H1 (cell line): Measurements from ENCODE around the gene PDE9A. TPM values are rescaled to one million over a fixed set of nuclear protein-coding genes. Genes with fewer than 3 reads are reported as not detected.

Source experiments
- CTCF ChIA-PET: fragments of 300-600 bp; sonication (Branson Sonifier 250); formaldehyde crosslinking; loops from one replicate; lab custom pipeline; 2021; ENCODE audit not compliant: partially characterized antibody; lab: Charles Lee
- POLR2A ChIA-PET: fragments of 300-600 bp; sonication (Branson Sonifier 250); formaldehyde crosslinking; loops from one replicate; lab custom pipeline; 2021; ENCODE audit warnings: inconsistent platforms; ENCODE audit not compliant: partially characterized antibody; lab: Charles Lee
- DNase-seq, 2 experiments: peaks; one replicate each; pipeline versions ENCODE4 v3.0.0 to v3.0.0-alpha.2; 2010 to 2022; ENCODE audit warnings: low spot score in 2 of 2, low read depth in 1 of 2, mixed read lengths in 1 of 2
- FAIRE-seq: peaks from 2 replicates; lab custom pipeline; 2011; peaks lifted over from hg19 to GRCh38; lab: Jason Lieb, UNC
- H2AFZ ChIP-seq: 2 replicates; pipeline ENCODE4 v1.8.1; 2012; ENCODE audit warnings: low read length, inconsistent platforms
- H2AK5ac ChIP-seq: 2 replicates; pipeline ENCODE4 v1.6.1; 2013; ENCODE audit warnings: low read depth, low read length
- H2BK120ac ChIP-seq: replicated peaks from 2 replicates; pipeline ENCODE3; 2013; ENCODE audit warnings: low read depth, low read length, inconsistent platforms
- H2BK12ac ChIP-seq: 2 replicates; pipeline ENCODE4 v1.6.1; 2013; ENCODE audit warnings: low read depth, low read length
- H2BK15ac ChIP-seq: 2 replicates; pipeline ENCODE4 v1.6.1; 2013; ENCODE audit warnings: low read length
- H2BK20ac ChIP-seq: 2 replicates; pipeline ENCODE4 v1.6.1; 2013; ENCODE audit warnings: low read length
- H2BK5ac ChIP-seq: 2 replicates; pipeline ENCODE4 v1.6.1; 2013; ENCODE audit warnings: low read depth, low read length
- H3K14ac ChIP-seq: 2 replicates; pipeline ENCODE4 v1.6.1; 2013; ENCODE audit warnings: inconsistent platforms; ENCODE audit not compliant: insufficient read length
- H3K18ac ChIP-seq: 2 replicates; pipeline ENCODE4 v1.6.1; 2013; ENCODE audit warnings: low read length; ENCODE audit errors: extremely low read depth
- H3K23ac ChIP-seq: 2 replicates; pipeline ENCODE4 v1.6.1; 2013; ENCODE audit warnings: inconsistent platforms; ENCODE audit not compliant: insufficient read length
- H3K23me2 ChIP-seq: 2 replicates; pipeline ENCODE4 v1.6.1; 2013; ENCODE audit warnings: low read depth, low read length
- H3K27ac ChIP-seq: 2 replicates; pipeline ENCODE4 v1.6.1; 2011; ENCODE audit warnings: low read depth, low read length, inconsistent platforms
- H3K27me3 ChIP-seq, 4 experiments: replicated peaks in 1 of 4; 1 replicate in 1 of 4; 2 replicates in 3 of 4; pipeline versions ENCODE4 v1.6.1 to v1.8.1; 2011 to 2013; ENCODE audit warnings: low read length in 3 of 4, mild to moderate bottlenecking in 3 of 4, inconsistent platforms in 2 of 4, mixed read lengths in 2 of 4, moderate library complexity in 1 of 4; ENCODE audit not compliant: control insufficient read depth in 3 of 4, insufficient read depth in 3 of 4; ENCODE audit errors: extremely low read depth in 1 of 4
- H3K36me3 ChIP-seq, 4 experiments: 2 replicates each; pipeline versions ENCODE4 v1.6.1 to v1.8.1; 2011 to 2013; ENCODE audit warnings: mild to moderate bottlenecking in 4 of 4, low read length in 3 of 4, moderate library complexity in 2 of 4, control low read depth in 1 of 4, inconsistent platforms in 1 of 4; ENCODE audit not compliant: insufficient read depth in 4 of 4, control insufficient read depth in 2 of 4
- H3K4ac ChIP-seq: replicated peaks from 2 replicates; pipeline ENCODE3; 2013; ENCODE audit warnings: low read length, low read depth, mixed read lengths, inconsistent platforms; ENCODE audit not compliant: insufficient read length
- H3K4me1 ChIP-seq, 4 experiments: replicated peaks in 1 of 4; 1 replicate in 1 of 4; 2 replicates in 3 of 4; pipeline versions ENCODE4 v1.6.1 to v1.8.1; 2011 to 2013; ENCODE audit warnings: low read length in 3 of 4, inconsistent platforms in 2 of 4, mixed read lengths in 1 of 4; ENCODE audit not compliant: insufficient read depth in 4 of 4, control insufficient read depth in 3 of 4
- H3K4me2 ChIP-seq, 2 experiments: 2 replicates each; pipeline versions ENCODE4 v1.6.1 to v1.8.1; 2011 to 2013; ENCODE audit warnings: low read depth in 2 of 2, low read length in 2 of 2, control low read depth in 1 of 2, inconsistent platforms in 1 of 2, mild to moderate bottlenecking in 1 of 2; ENCODE audit not compliant: insufficient read depth in 1 of 2
- H3K4me3 ChIP-seq, 4 experiments: fragments of 200-600, 300-600 bp in 1 of 4; sonication (generic), shearing (Covaris generic), sonication (Bioruptor Twin) in 1 of 4; 2 replicates each; pipeline versions ENCODE4 v1.5.1 to v1.8.1; 2011 to 2016; ENCODE audit warnings: low read length in 4 of 4, low read depth in 3 of 4, control low read depth in 2 of 4, inconsistent platforms in 2 of 4, mild to moderate bottlenecking in 2 of 4, mixed read lengths in 1 of 4, moderate library complexity in 1 of 4; ENCODE audit not compliant: insufficient read depth in 2 of 4; ENCODE audit errors: extremely low read depth in 1 of 4
- H3K56ac ChIP-seq: replicated peaks from 2 replicates; pipeline ENCODE3; 2013; ENCODE audit warnings: low read depth, mild to moderate bottlenecking, mixed read lengths, low read length, inconsistent platforms; ENCODE audit not compliant: insufficient read length
- H3K79me1 ChIP-seq: 2 replicates; pipeline ENCODE4 v1.6.1; 2013; ENCODE audit warnings: low read depth, low read length, control low read depth
- H3K79me2 ChIP-seq, 2 experiments: 2 replicates each; pipeline versions ENCODE4 v1.6.1 to v1.8.1; 2012 to 2013; ENCODE audit warnings: low read length in 2 of 2, mild to moderate bottlenecking in 2 of 2, inconsistent platforms in 1 of 2; ENCODE audit not compliant: insufficient read depth in 2 of 2, control insufficient read depth in 1 of 2
- H3K9ac ChIP-seq, 4 experiments: replicated peaks in 1 of 4; 1 replicate in 1 of 4; 2 replicates in 3 of 4; pipeline versions ENCODE4 v1.6.1 to v1.8.1; 2011 to 2013; ENCODE audit warnings: low read depth in 3 of 4, low read length in 3 of 4, control low read depth in 2 of 4, mild to moderate bottlenecking in 2 of 4, moderate library complexity in 2 of 4, inconsistent platforms in 1 of 4; ENCODE audit errors: extremely low read depth in 1 of 4
- H3K9me3 ChIP-seq, 2 experiments: 2 replicates each; pipeline versions ENCODE4 v1.6.1 to v1.8.1; 2012 to 2013; ENCODE audit warnings: mild to moderate bottlenecking in 2 of 2, moderate library complexity in 2 of 2, control low read depth in 1 of 2, inconsistent platforms in 1 of 2, low read depth in 1 of 2, low read length in 1 of 2, mixed read lengths in 1 of 2; ENCODE audit not compliant: insufficient read depth in 2 of 2
- H4K20me1 ChIP-seq, 2 experiments: replicated peaks in 1 of 2; 2 replicates each; pipeline versions ENCODE3 to v1.8.1; 2011 to 2013; ENCODE audit warnings: inconsistent platforms in 2 of 2, low read length in 2 of 2, mild to moderate bottlenecking in 1 of 2; ENCODE audit not compliant: insufficient read depth in 2 of 2, control insufficient read depth in 1 of 2
- H4K5ac ChIP-seq: 2 replicates; pipeline ENCODE4 v1.6.1; 2013; ENCODE audit warnings: low read length, low read depth, mixed read lengths, inconsistent platforms; ENCODE audit not compliant: insufficient read length
- H4K8ac ChIP-seq: 2 replicates; pipeline ENCODE4 v1.8.0; 2013; ENCODE audit warnings: mild to moderate bottlenecking, moderate library complexity, low read length, inconsistent platforms; ENCODE audit not compliant: insufficient read depth; ENCODE audit errors: extremely low read depth
- H4K91ac ChIP-seq: replicated peaks from 2 replicates; pipeline ENCODE3; 2013; ENCODE audit warnings: low read length, mixed read lengths, inconsistent platforms; ENCODE audit not compliant: insufficient read length
- BRCA1 ChIP-seq: IDR thresholded peaks from 2 replicates; pipeline ENCODE4 v1.6.1; 2012; ENCODE audit warnings: low read depth, low read length, improper control_type of control experiment
- CHD2 ChIP-seq: IDR thresholded peaks from 2 replicates; pipeline ENCODE4 v1.6.1; 2012; ENCODE audit warnings: low read length, improper control_type of control experiment
- CREB1 ChIP-seq: IDR thresholded peaks from 2 replicates; pipeline ENCODE4 v1.6.1; 2012; ENCODE audit warnings: inconsistent platforms
- EP300 ChIP-seq, 2 experiments: IDR thresholded peaks; 1 replicate in 1 of 2; 2 replicates in 1 of 2; pipeline ENCODE4 v1.6.1; 2011 to 2012; ENCODE audit warnings: low read depth in 2 of 2, low read length in 2 of 2, mild to moderate bottlenecking in 2 of 2, borderline replicate concordance in 1 of 2, inconsistent platforms in 1 of 2, moderate library complexity in 1 of 2
- GABPA ChIP-seq: IDR thresholded peaks from 2 replicates; pipeline ENCODE4 v1.6.1; 2011; ENCODE audit warnings: mild to moderate bottlenecking, low read length, moderate library complexity, borderline replicate concordance; ENCODE audit not compliant: insufficient read depth
- MAFK ChIP-seq: IDR thresholded peaks from 2 replicates; pipeline ENCODE4 v1.6.1; 2012; ENCODE audit warnings: low read depth, mild to moderate bottlenecking, improper control_type of control experiment, low read length
- NANOG ChIP-seq: IDR thresholded peaks from 2 replicates; pipeline ENCODE4 v1.6.1; 2011; ENCODE audit warnings: low read length, low read depth, mild to moderate bottlenecking, inconsistent platforms; ENCODE audit not compliant: insufficient read depth, poor library complexity, severe bottlenecking
- NRF1 ChIP-seq: IDR thresholded peaks from 2 replicates; pipeline ENCODE4 v1.6.1; 2011; ENCODE audit warnings: mild to moderate bottlenecking, low read depth, low read length, improper control_type of control experiment
- RNF2 ChIP-seq: fragments of 200-900, 300-1000 bp; sonication (generic); IDR thresholded peaks from 2 replicates; pipeline ENCODE4 v1.7.1; 2016; ENCODE audit warnings: borderline replicate concordance, low read depth, mild to moderate bottlenecking, antibody characterized with exemption, low read length; ENCODE audit not compliant: poor library complexity, severe bottlenecking; ENCODE audit errors: missing control alignments
- SUZ12 ChIP-seq: fragments of 200-600 bp; sonication (generic); IDR thresholded peaks from 2 replicates; pipeline ENCODE4 v1.6.1; 2012; ENCODE audit warnings: mild to moderate bottlenecking, inconsistent platforms, low read length, moderate library complexity, mixed read lengths
- TBP ChIP-seq: IDR thresholded peaks from 2 replicates; pipeline ENCODE4 v1.6.1; 2011; ENCODE audit warnings: low read depth, low read length, improper control_type of control experiment
- WGBS, 2 experiments: shearing (Covaris generic) in 1 of 2; methylation state at CpG; one replicate each; pipeline versions ENCODE4 v1.1.6 to v1.1.7; 2013 to 2015; ENCODE audit warnings: low lambda C conversion rate in 2 of 2, mixed read lengths in 2 of 2, inconsistent platforms in 1 of 2, low coverage in 1 of 2, missing lambda C conversion rate in 1 of 2; ENCODE audit not compliant: insufficient replicate concordance in 2 of 2, insufficient coverage in 1 of 2, insufficient read length in 1 of 2; ENCODE audit errors: extremely low coverage in 1 of 2, missing lambda C conversion rate in 1 of 2; 5-methylcytosine and 5-hydroxymethylcytosine counted together
- polyA plus RNA-seq, 7 experiments: library from polyadenylated mRNA; depleted of rRNA in 3 of 7; stranded (reverse) in 5 of 7; unstranded in 2 of 7; fragments of >200 nt in 5 of 7; fragments of 200-250 nt in 2 of 7; gene quantifications; 1 replicate in 5 of 7; 2 replicates in 1 of 7; 4 replicates in 1 of 7; pipeline versions ENCODE4 v1.2.1 to v1.2.3, GENCODE V29; 2011 to 2013; ENCODE audit warnings: missing spikeins in 2 of 7, mixed read lengths in 2 of 7
- total RNA-seq: library from RNA; stranded (reverse); fragmentation: NEBNext Ultra II Directional; extraction: Animal tissue kit (Norgen Biotek cat#: 25700); gene quantifications from 2 replicates; pipeline ENCODE4 v1.2.1, GENCODE V29; 2021

The PDE9A gene
- total and polyA plus RNA-seq, 2 of the 8 experiments (the other 6 are each of a cell fraction or from before 2014, with no cell fraction given) = 39.2 to 45.9 TPM

DNA sequence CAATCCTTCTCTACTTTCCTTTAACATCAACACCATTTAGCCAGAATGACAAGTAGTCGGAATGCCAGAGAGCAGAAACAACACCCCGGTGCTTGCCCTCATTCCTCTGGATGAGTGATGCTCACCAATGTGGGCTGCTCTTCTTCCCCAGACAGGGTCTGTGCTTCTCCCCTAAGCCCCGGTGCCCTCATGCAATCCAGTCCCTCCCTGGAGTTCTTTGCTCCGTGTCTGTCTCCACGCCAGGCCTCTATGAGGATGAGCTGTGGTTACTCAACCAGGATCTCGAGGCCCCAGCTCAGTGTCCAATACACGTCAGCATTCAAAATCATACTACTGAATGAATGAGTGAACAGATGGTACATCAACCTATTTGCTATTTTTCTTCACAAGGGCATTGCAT is 29.7 kb upstream of the PDE9A start:
- no peak overlapping the region for H4K91ac ChIP-seq
- no peaks in the 10 kb centered on the region for H3K9me3 ChIP-seq
- no peak overlapping the region for H3K9ac ChIP-seq
- H2BK15ac ChIP-seq = no peak overlapping the region
- DNase-seq (no peak), FAIRE-seq (no peak)
- H3K36me3 ChIP-seq = no peaks in the 10 kb centered on the region
- peaks cover 0 to 8% (median 4%) of the 10 kb centered on the region in 4 experiments; a peak in 4 of 7 replicates for H3K4me1 ChIP-seq
- no peaks in the 10 kb centered on the region for H3K79me2 ChIP-seq
- H4K20me1 ChIP-seq = no peaks in the 10 kb centered on the region
- no peak overlapping the region for H3K4me3 ChIP-seq
- CTCF ChIA-PET = interaction anchor here (0.7 to 2.1 kb wide), 5 partner anchors 9 to 371 kb away, joined by 3 to 6 read pairs (median 4); no protein-coding TSS in a partner anchor
- 78% methylated on average over 7 of the region's 7 CpGs; no CpG with 5 or more reads in 1 of the 2 experiments for WGBS, 2 experiments
- no peak for TF ChIP-seq CHD2
- no peak for TF ChIP-seq NANOG
- no peak for TF ChIP-seq NRF1
- TF ChIP-seq TBP = no peak
- TF ChIP-seq BRCA1 = no peak
- no peak for TF ChIP-seq SUZ12
- TF ChIP-seq GABPA = no peak
- no peak for TF ChIP-seq RNF2
- TF ChIP-seq EP300 (IDR thresholded peaks at IDR 0.05; ENCODE audit: borderline replicate concordance in 1 of 2, low read depth in 2 of 2, low read length in 2 of 2) = no peak
- no peak for TF ChIP-seq CREB1
- TF ChIP-seq MAFK = no peak
- no peak overlapping the region for H3K23ac ChIP-seq
- POLR2A ChIA-PET = no interaction called here
- H3K23me2 ChIP-seq = peaks cover 3% of the 10 kb centered on the region; the same call in 1 of the 2 replicates
- no peak overlapping the region for H3K56ac ChIP-seq
- H3K27me3 ChIP-seq = peaks cover 0 to 7% (median 3%) of the 10 kb centered on the region in 4 experiments; a peak in 3 of 7 replicates
- no peak overlapping the region for H4K5ac ChIP-seq
- H2AK5ac ChIP-seq = no peak overlapping the region
- no peak overlapping the region for H3K4ac ChIP-seq
- no peak overlapping the region for H2BK12ac ChIP-seq
- no peak overlapping the region for H4K8ac ChIP-seq
- H2BK5ac ChIP-seq = no peak overlapping the region
- no peak overlapping the region for H2AFZ ChIP-seq
- no peak overlapping the region for H2BK20ac ChIP-seq
- no peak overlapping the region for H2BK120ac ChIP-seq
- H3K14ac ChIP-seq = no peak overlapping the region
- H3K27ac ChIP-seq = no peak overlapping the region
- no peak overlapping the region for H3K4me2 ChIP-seq
- no peak overlapping the region for H3K18ac ChIP-seq
- 0 out of 2 replicates have a peak, but pooled peaks cover 2% of the 10 kb centered on the region for H3K79me1 ChIP-seq
